HUES64 (cell line): ENCODE results near the gene GGPS1.

ENCODE experiments used
- H3K27ac ChIP-seq: 2 replicates; pipeline ENCODE4 v1.7.0; 2013; ENCODE audit warnings: low read depth, low read length, inconsistent platforms
- H3K27me3 ChIP-seq: 2 replicates; pipeline ENCODE4 v1.6.1; 2013; ENCODE audit warnings: mild to moderate bottlenecking, low read length; ENCODE audit not compliant: insufficient read depth
- H3K36me3 ChIP-seq: 2 replicates; pipeline ENCODE4 v1.6.1; 2013; ENCODE audit warnings: mild to moderate bottlenecking, low read length; ENCODE audit not compliant: insufficient read depth
- H3K4me1 ChIP-seq: 2 replicates; pipeline ENCODE4 v1.6.1; 2013; ENCODE audit warnings: mild to moderate bottlenecking, low read length, moderate library complexity; ENCODE audit not compliant: insufficient read depth
- H3K4me3 ChIP-seq: 2 replicates; pipeline ENCODE4 v1.5.1; 2013; ENCODE audit warnings: mild to moderate bottlenecking, low read length, moderate library complexity
- H3K9ac ChIP-seq: 2 replicates; pipeline ENCODE4 v1.6.1; 2013; ENCODE audit warnings: mild to moderate bottlenecking, low read depth, low read length
- H3K9me3 ChIP-seq: 2 replicates; pipeline ENCODE4 v1.6.1; 2013; ENCODE audit warnings: low read depth, low read length; ENCODE audit not compliant: insufficient read depth
- WGBS: fragments of 150-250, 120-280 bp; methylation state at CpG from one replicate; pipeline ENCODE4 v1.1.7; 2013; ENCODE audit warnings: missing lambda C conversion rate; 5-methylcytosine and 5-hydroxymethylcytosine counted together

GGPS1 gene

DNA sequence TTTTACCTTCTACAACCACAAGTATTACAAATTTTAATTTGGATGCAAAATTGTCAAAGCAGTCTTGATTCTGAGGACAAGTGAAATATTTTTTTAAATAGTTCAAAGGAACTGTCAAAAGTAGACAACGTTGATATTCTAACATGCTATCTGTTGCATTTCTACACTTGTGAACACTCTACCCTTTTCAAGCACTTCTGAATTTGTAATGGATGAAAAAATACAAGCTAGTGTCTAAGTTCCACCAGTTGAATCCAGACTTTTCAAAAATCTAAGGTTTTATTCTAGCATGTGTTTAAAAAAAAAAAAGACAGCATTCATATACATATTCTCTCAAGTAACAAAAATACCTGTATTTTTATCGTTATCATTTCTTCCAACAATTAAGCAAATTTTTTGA lies 2.5 kb upstream of the GGPS1 start:
- 72% methylated on average over 1 of the region's 2 CpGs for WGBS
- Histone ChIP-seq H3K27ac (no peak overlapping the region), H3K4me3 (peak overlapping the region; percentile 96)

DNA sequence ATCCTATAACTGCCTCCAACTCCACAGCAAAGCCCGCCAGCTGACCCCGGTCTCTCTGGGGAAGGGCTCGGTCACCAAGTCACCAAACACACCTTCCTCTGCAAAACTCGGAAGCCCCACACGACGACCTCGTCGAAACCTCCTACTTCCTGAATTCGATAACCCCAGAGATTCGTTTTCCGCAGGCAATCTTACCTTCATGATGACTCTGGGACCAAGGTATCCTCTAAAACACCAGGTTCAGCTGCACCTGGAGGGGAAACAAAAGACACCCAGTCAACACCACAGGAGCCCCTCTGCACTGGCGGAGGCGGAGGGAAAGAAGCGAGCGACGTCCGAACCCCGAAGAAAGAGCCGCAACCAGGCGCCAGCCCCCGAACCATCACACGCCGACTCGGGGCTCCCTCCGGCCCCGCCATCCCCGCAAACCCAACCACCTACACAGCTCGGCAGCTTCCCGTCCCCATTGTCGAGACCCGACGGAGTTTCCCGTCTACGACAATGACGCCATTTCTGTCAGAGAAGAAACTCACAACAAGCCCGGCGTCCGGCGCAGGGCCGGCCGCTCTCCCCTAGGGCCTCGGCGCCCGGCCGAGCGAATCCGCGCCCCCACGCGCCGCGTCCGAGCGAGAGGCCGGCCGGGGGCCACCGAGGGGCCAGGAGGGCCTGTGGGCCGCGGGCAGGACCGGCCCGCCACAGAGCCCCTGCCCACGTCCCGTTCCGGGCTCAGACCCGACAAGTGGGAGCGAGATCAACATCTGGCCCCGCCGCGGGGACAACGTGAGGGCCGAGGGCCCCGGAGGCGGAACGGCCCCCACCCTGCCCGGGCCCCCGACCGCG lies 1.4 kb upstream of the GGPS1 start:
- Histone ChIP-seq H3K36me3 (peaks cover 28% of the 10 kb centered on the region), H3K9me3 (no peaks in the 10 kb centered on the region), H3K27me3 (no peaks in the 10 kb centered on the region), H3K9ac (peak overlapping the region; percentile 92), H3K27ac (peak overlapping the region; percentile 97), H3K4me1 (peaks cover 30% of the 10 kb centered on the region), H3K4me3 (peak overlapping the region; percentile 96)
- WGBS = under 1% methylated on average over 78 of the region's 78 CpGs

More for the DNA sequence above, 2.5 kb upstream of the GGPS1 start:
- no peaks in the 10 kb centered on the region for H3K27me3 ChIP-seq
- peaks cover 22% of the 10 kb centered on the region for H3K4me1 ChIP-seq
- peaks cover 26% of the 10 kb centered on the region for H3K36me3 ChIP-seq
- H3K9me3 ChIP-seq = no peaks in the 10 kb centered on the region
- peak overlapping the region; percentile 92; the same call in 1 of the 2 replicates for H3K9ac ChIP-seq

DNA sequence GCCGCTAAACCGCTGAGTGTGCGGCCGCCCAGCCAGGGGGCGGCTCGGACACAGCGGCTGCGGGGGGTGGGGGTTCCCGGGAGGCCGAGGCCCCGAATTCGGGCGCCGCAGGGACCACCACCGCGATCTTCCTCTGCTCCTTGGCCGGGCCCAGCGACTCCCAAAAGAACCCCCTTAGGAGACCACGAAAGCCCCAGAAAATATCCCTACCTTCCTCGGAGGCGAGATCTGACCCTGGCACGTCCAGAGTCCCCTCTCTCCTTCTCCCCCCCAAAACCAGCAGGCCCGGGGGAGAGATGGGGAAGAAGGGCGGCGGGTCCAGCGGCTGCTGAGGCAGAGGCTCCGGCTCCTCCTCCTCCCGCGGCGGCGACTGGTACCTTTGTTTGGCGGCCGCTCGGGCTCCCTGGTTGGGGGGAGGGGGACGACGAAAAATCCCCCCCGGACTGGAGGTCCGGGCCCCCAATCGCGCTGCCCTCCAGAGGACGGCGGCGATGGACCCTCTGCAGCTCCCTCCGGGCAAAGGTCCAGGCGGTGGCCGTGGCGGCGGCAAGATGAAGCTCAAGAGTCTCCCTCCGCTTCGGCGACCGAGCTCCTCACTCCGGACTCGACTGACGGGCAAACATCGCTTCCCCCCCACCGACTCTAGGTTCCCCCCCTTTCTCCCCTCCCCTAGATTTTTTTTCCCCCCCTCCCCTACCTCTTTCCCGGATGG lies 655 bp upstream of the GGPS1 start, which contains the start of gene ARID4B:
Gene ARID4B (minus strand): TSS at position 621 of the 712 bp plus-strand sequence. CDS start 1,260 bp downstream, outside the sequence.
- H3K27ac ChIP-seq = peak within 1 kb of the TSS; percentile 97
- H3K4me3 ChIP-seq = peak within 1 kb of the TSS; percentile 96
- H3K27me3 ChIP-seq = no peaks in the 10 kb centered on the region
- peaks cover 24% of the 10 kb centered on the region for H3K36me3 ChIP-seq
- peak within 1 kb of the TSS; percentile 95 for H3K9ac ChIP-seq
- H3K4me1 ChIP-seq = peaks cover 30% of the 10 kb centered on the region
- H3K9me3 ChIP-seq = no peaks in the 10 kb centered on the region
- WGBS = under 1% methylated on average over 55 of the region's 58 CpGs

DNA sequence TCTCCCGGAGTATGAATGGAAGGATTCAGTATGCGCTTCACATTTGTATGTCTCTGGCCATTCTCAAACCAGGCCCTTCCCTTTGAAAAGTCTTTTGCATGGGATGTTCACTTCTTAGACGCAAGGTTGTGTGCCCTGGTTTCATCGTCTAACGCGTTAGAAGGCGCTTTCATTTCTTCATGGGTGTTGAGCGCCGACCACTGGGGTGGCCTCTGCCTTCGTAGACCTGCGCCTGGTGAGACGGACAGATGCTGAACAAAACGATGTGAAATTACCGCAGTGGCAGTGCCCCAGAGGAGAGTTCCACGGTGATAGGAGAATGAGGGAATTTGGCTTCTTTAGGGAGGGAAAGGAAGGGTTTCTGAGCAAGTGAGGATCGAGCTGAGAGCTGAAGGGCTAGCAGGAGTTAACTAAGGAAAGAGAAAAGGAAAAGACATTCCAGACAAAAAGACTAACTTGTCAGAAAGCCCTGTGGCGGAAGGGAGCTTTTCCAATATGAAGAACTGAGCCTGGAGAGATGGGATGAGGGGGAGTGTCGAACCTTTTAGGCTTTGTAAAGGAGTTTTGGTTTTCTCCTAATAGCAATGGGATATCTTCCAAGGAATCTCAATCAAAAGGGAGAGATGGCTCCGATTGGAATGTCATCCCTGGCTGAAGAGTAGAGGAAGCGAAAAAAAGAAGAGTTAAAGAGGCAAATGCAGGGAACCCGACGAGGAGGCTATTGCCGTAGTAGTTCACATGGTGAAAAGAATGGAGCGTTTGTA lies 951 bp downstream of the GGPS1 start:
- 5% methylated on average over 24 of the region's 24 CpGs for WGBS
- H3K36me3 ChIP-seq = peaks cover 19% of the 10 kb centered on the region

DNA sequence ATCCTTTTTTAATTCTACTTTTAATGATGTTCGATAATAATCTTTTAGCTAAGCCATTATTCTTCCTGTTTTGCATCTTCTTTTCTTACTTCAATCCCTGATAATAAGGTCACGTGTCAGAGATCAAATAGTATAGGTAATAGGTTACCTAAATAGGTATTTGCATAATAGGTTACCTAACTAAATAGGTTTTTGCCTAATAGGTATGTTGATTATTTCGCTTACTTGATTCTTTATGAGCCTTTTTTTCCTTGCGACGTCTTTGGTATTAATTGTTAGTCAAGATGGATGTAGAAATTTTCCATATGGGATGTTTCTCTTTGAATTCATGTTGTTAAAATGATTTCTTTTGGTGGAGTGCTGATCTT lies 2.5 kb downstream of the GGPS1 start:
- Histone ChIP-seq H3K9ac (no peak overlapping the region; the same call in 1 of the 2 replicates), H3K9me3 (no peaks in the 10 kb centered on the region), H3K27me3 (no peaks in the 10 kb centered on the region), H3K36me3 (peaks cover 19% of the 10 kb centered on the region), H3K4me3 (peak overlapping the region; percentile 37), H3K4me1 (peaks cover 22% of the 10 kb centered on the region), H3K27ac (no peak overlapping the region)
- WGBS = 98% methylated on average over 3 of the region's 5 CpGs

More for the DNA sequence above, 951 bp downstream of the GGPS1 start:
- H3K4me1 ChIP-seq = peaks cover 30% of the 10 kb centered on the region
- peak overlapping the region; percentile 95 for H3K9ac ChIP-seq
- no peaks in the 10 kb centered on the region for H3K9me3 ChIP-seq
- H3K27ac ChIP-seq = peak overlapping the region; percentile 93
- H3K4me3 ChIP-seq = peak overlapping the region; percentile 77
- H3K27me3 ChIP-seq = no peaks in the 10 kb centered on the region

DNA sequence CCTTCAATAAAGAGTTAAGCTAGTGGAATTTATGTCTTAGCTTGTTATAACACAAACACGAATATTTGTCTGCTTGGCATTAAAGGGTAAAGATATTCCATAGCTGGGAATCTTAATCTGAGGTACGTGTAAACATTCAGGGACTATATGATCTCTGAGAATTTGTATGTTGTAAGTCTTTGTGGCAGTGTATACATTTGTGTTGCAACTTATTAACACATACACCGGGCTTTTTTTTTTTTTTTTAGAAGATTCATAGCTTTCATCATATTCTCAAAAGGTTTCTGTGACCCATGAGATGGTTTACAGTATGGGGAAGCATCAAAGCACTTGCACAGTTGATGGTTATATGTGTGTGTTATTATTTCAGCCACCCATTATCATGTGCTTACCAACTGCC lies 3.0 kb downstream of the GGPS1 start:
- H3K27ac ChIP-seq = no peak overlapping the region
- peaks cover 17% of the 10 kb centered on the region for H3K4me1 ChIP-seq
- H3K9me3 ChIP-seq = no peaks in the 10 kb centered on the region
- H3K27me3 ChIP-seq = no peaks in the 10 kb centered on the region
- H3K9ac ChIP-seq = no peak overlapping the region; the same call in 1 of the 2 replicates
- H3K4me3 ChIP-seq = peak overlapping the region; percentile 37
- 94% methylated on average over 2 of the region's 3 CpGs for WGBS
- peaks cover 20% of the 10 kb centered on the region for H3K36me3 ChIP-seq

DNA sequence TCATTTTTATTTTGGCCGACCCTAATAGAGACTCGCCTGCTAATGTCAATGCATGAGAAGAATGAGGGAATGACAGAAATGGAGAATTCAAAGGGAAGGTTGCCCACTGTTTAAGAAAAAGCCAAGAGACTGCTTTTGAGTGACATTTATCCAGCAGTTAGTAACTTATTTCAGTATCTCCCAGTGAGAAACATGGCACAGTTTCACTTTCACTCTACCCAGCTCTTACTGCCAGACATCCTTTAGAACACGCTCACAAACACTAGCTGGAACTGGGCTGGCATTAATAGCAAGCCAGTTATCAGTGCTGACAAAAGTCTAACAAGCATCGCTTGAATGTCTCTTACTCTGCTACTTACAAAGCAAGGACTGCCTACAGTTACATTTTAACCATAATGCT lies 8.5 kb downstream of the GGPS1 start:
- Histone ChIP-seq H3K9me3 (no peaks in the 10 kb centered on the region), H3K4me1 (no peaks in the 10 kb centered on the region), H3K9ac (no peak overlapping the region), H3K36me3 (peaks cover 36% of the 10 kb centered on the region), H3K27ac (no peak overlapping the region), H3K4me3 (no peak overlapping the region), H3K27me3 (no peaks in the 10 kb centered on the region)
- WGBS = 95% methylated on average over 4 of the region's 4 CpGs

DNA sequence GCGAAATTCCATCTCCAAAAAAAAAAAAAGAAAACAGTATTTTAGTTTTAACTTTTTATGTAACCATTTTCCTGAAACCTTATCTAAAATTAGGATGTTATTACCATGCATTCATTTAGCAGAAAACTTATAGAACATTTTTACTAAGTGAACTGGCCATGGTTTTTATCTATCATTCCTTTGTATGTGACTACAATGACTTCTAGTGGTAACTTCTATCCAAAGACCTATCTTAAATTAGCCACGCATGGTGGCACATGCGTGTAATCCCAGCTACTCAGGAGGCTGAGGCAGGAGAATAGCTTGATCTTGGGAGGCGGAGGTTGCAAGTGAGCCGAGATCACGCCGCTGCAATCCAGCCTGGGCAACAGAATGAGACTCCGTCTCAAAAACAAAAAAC lies 11.4 kb downstream of the GGPS1 start:
- Histone ChIP-seq H3K36me3 (peaks cover 48% of the 10 kb centered on the region), H3K27me3 (no peaks in the 10 kb centered on the region)

DNA sequence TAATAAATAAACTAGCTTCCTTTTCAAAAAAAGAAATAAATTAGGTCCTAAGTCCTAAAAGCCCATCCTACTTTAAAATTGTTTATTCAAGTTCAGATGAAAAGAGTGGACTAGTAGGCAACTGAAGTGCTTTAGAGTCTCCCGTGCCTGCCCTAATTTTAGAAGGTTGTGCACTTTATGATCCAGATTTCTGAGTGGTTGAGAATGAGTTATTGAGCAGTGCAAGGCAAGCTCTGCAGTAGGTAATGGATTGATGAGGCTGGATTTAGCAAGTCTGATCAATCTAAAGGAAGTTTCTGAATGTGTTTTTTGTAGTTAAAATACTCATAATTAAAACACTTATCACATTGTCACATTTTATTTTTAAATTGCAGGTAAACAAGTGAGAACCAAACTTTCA lies 13.0 kb downstream of the GGPS1 start:
- Histone ChIP-seq H3K27ac (no peak overlapping the region), H3K36me3 (peaks cover 36% of the 10 kb centered on the region), H3K27me3 (no peaks in the 10 kb centered on the region), H3K4me1 (no peaks in the 10 kb centered on the region), H3K4me3 (no peak overlapping the region), H3K9ac (no peak overlapping the region), H3K9me3 (no peaks in the 10 kb centered on the region)
- 94% methylated on average over 1 of the region's 1 CpG for WGBS

More for the DNA sequence above, 11.4 kb downstream of the GGPS1 start:
- Histone ChIP-seq H3K9me3 (no peaks in the 10 kb centered on the region), H3K27ac (no peak overlapping the region), H3K4me1 (no peaks in the 10 kb centered on the region), H3K9ac (no peak overlapping the region), H3K4me3 (no peak overlapping the region)
- WGBS = 79% methylated on average over 7 of the region's 8 CpGs

DNA sequence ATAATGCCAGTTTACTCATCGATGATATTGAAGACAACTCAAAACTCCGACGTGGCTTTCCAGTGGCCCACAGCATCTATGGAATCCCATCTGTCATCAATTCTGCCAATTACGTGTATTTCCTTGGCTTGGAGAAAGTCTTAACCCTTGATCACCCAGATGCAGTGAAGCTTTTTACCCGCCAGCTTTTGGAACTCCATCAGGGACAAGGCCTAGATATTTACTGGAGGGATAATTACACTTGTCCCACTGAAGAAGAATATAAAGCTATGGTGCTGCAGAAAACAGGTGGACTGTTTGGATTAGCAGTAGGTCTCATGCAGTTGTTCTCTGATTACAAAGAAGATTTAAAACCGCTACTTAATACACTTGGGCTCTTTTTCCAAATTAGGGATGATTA lies 13.7 kb downstream of the GGPS1 start:
- H3K4me1 ChIP-seq = no peaks in the 10 kb centered on the region
- no peaks in the 10 kb centered on the region for H3K27me3 ChIP-seq
- WGBS = 86% methylated on average over 6 of the region's 6 CpGs
- H3K9me3 ChIP-seq = no peaks in the 10 kb centered on the region
- peaks cover 29% of the 10 kb centered on the region for H3K36me3 ChIP-seq
- H3K27ac ChIP-seq = no peak overlapping the region
- no peak overlapping the region for H3K4me3 ChIP-seq
- H3K9ac ChIP-seq = no peak overlapping the region

DNA sequence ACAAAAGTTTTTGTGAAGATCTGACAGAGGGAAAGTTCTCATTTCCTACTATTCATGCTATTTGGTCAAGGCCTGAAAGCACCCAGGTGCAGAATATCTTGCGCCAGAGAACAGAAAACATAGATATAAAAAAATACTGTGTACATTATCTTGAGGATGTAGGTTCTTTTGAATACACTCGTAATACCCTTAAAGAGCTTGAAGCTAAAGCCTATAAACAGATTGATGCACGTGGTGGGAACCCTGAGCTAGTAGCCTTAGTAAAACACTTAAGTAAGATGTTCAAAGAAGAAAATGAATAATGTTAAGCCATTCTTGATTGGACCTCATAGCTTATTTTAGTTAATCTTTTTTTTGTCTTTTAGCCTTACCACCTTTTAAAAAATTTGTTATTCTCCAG lies 14.1 kb downstream of the GGPS1 start:
- H3K27ac ChIP-seq = no peak overlapping the region
- H3K4me1 ChIP-seq = no peaks in the 10 kb centered on the region
- no peak overlapping the region for H3K9ac ChIP-seq
- H3K27me3 ChIP-seq = no peaks in the 10 kb centered on the region
- no peaks in the 10 kb centered on the region for H3K9me3 ChIP-seq
- H3K4me3 ChIP-seq = no peak overlapping the region
- peaks cover 25% of the 10 kb centered on the region for H3K36me3 ChIP-seq
- 91% methylated on average over 2 of the region's 3 CpGs for WGBS
